CD4-positive, alpha-beta memory T cell (primary cell): ENCODE data around the gene DQX1. TPM values are rescaled to one million over a fixed set of nuclear protein-coding genes. Genes with fewer than 3 reads are reported as not detected.

ENCODE experiments used
- CTCF ChIA-PET: fragments of 350-600 bp; sonication (Branson Sonifier 250); formaldehyde crosslinking; loops from one replicate; lab custom pipeline; 2021; ENCODE audit warnings: inconsistent platforms; ENCODE audit not compliant: partially characterized antibody; lab: Charles Lee
- POLR2A ChIA-PET: fragments of 350-600 bp; sonication (Branson Sonifier 250); formaldehyde crosslinking; loops from one replicate; lab custom pipeline; 2021; ENCODE audit not compliant: partially characterized antibody; lab: Charles Lee
- DNase-seq, 5 donors: peaks; one replicate each; pipeline versions ENCODE4 v3.0.0 to v3.0.0-alpha.2; 2020 to 2022; ENCODE audit warnings: mixed read lengths in 1 of 5
- H3K27ac ChIP-seq: one replicate; pipeline ENCODE4 v1.7.0; 2013; ENCODE audit warnings: low read depth, low read length
- H3K27me3 ChIP-seq: 2 replicates; pipeline ENCODE4 v1.7.0; 2013; ENCODE audit warnings: mild to moderate bottlenecking, low read length, moderate library complexity; ENCODE audit not compliant: insufficient read depth
- H3K36me3 ChIP-seq: 2 replicates; pipeline ENCODE4 v1.7.0; 2013; ENCODE audit warnings: mild to moderate bottlenecking, low read length, moderate library complexity; ENCODE audit not compliant: insufficient read depth
- H3K4me1 ChIP-seq: 2 replicates; pipeline ENCODE4 v1.7.0; 2013; ENCODE audit warnings: mild to moderate bottlenecking, low read length, moderate library complexity; ENCODE audit not compliant: insufficient read depth
- H3K4me3 ChIP-seq, 2 donors: one replicate each; pipeline ENCODE4 v1.7.0; 2013; ENCODE audit warnings: low read length in 2 of 2, mild to moderate bottlenecking in 1 of 2
- H3K9me3 ChIP-seq, 2 donors: one replicate each; pipeline ENCODE4 v1.7.0; 2013; ENCODE audit warnings: low read length in 2 of 2, control low read depth in 1 of 2; ENCODE audit not compliant: control insufficient read depth in 1 of 2
- H3K27ac Mint-ChIP-seq, 7 donors: one replicate each; pipeline ENCODE4 v1.8.0; 2020 to 2021; ENCODE audit warnings: mixed read lengths in 7 of 7, mild to moderate bottlenecking in 6 of 7, inconsistent platforms in 3 of 7, moderate library complexity in 3 of 7
- H3K27me3 Mint-ChIP-seq, 2 donors: one replicate each; pipeline ENCODE4 v1.8.0; 2020 to 2021; ENCODE audit warnings: mixed read lengths in 2 of 2
- H3K36me3 Mint-ChIP-seq, 2 donors: one replicate each; pipeline ENCODE4 v1.8.0; 2020 to 2021; ENCODE audit warnings: mixed read lengths in 2 of 2, inconsistent platforms in 1 of 2, mild to moderate bottlenecking in 1 of 2
- H3K4me1 Mint-ChIP-seq, 4 donors: one replicate each; pipeline ENCODE4 v1.8.0; 2020 to 2021; ENCODE audit warnings: mixed read lengths in 4 of 4, mild to moderate bottlenecking in 1 of 4
- H3K4me3 Mint-ChIP-seq, 8 donors: one replicate each; pipeline ENCODE4 v1.8.0; 2020 to 2021; ENCODE audit warnings: mixed read lengths in 8 of 8, mild to moderate bottlenecking in 7 of 8, moderate library complexity in 6 of 8, inconsistent platforms in 3 of 8
- H3K9me3 Mint-ChIP-seq, 8 donors: one replicate each; pipeline ENCODE4 v1.8.0; 2020 to 2021; ENCODE audit warnings: mixed read lengths in 8 of 8, mild to moderate bottlenecking in 5 of 8, inconsistent platforms in 3 of 8, moderate library complexity in 1 of 8
- intact Hi-C: fragments of 100-400 bp; cut with micrococcal nuclease; formaldehyde crosslinking; loops from one replicate; pipeline ENCODE4 v1.15.1; 2023
- polyA plus RNA-seq, 2 donors: library from polyadenylated mRNA; unstranded; fragments of 300-500 nt; fragmentation: Illumina TruSeq; gene quantifications; one replicate each; pipeline ENCODE4 v1.2.3, GENCODE V29; 2021
- total RNA-seq, 2 experiments: library from RNA; stranded (reverse); gene quantifications; one replicate each; pipeline ENCODE4 v1.2.3, GENCODE V29; 2021

Gene DQX1
- total and polyA plus RNA-seq, 4 experiments from 2014 or later = 0.35 to 0.44 TPM; not detected in 2

DNA sequence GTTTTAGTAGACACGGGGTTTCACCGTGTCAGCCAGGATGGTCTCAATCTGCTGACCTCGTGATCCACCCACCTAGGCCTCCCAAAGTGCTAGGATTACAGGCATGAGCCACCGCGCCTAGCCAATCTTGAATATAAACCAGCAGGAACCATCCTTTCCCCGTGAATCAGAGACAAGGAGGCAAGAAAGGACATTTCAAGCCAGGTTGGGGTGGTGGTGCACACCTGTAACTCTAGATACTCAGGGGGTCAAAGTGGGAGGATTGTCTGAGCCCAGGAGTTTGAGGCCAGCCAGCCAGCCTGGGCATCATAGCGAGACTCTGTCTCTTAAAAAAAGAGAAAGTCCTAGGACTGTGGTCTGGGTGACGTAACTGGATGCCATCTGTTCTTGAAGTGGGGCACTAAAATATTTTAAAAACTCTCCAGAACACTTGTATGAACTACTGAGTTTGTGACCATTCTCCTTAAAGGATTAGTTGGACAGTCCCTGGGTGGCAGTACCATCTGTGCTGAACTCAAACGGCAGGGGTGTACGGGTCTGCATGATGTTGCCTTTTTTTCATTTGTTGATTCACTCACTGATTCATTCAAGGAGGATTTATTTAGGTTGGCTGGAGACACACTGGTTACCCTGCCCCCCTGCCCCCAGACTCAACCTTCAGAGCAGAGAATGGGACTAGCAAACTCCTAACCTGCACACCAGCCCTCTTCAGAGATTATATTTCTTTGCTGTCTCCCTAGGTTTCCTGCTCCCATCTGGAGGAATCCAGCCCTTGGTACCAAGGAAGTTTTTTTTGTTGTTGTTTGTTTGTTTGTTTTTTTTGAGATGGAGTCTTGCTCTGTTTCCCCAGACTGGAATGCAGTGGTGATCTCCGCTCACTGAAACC, 14.7 kb downstream of the DQX1 start:
- H3K36me3 Mint-ChIP-seq = peaks cover 11 to 16% of the 10 kb centered on the region in 2 donors
- no peak for DNase-seq
- Histone ChIP-seq H3K27me3 (peaks cover 16% of the 10 kb centered on the region), H3K4me1 (peaks cover 46% of the 10 kb centered on the region), H3K36me3 (no peaks in the 10 kb centered on the region), H3K4me3 (no peak overlapping the region), H3K27ac (no peak overlapping the region), H3K9me3 (no peaks in the 10 kb centered on the region)
- intact Hi-C loops = no loop called here
- ChIA-PET POLR2A (interaction anchor here (0.8 to 5.2 kb wide), 2 partner anchors 13 to 54 kb away, joined by 3 to 37 read pairs; partner anchors contain the start of genes INO80B and WBP1), CTCF (interaction anchor here (0.7 to 1.4 kb wide), 2 partner anchors 28 to 54 kb away, joined by 3 to 4 read pairs; partner anchors contain the start of genes CCDC142 and TTC31)
- H3K27me3 Mint-ChIP-seq = peaks cover 8 to 35% of the 10 kb centered on the region in 2 donors
- peak overlapping the region in 2 of 8 donors; percentile 15 to 48 for H3K4me3 Mint-ChIP-seq
- peaks cover 0 to 4% (median 0%) of the 10 kb centered on the region in 8 donors for H3K9me3 Mint-ChIP-seq
- peaks cover 17 to 53% (median 35%) of the 10 kb centered on the region in 4 donors for H3K4me1 Mint-ChIP-seq
- H3K27ac Mint-ChIP-seq = peak overlapping the region in 2 of 7 donors; percentile 57 to 70

DNA sequence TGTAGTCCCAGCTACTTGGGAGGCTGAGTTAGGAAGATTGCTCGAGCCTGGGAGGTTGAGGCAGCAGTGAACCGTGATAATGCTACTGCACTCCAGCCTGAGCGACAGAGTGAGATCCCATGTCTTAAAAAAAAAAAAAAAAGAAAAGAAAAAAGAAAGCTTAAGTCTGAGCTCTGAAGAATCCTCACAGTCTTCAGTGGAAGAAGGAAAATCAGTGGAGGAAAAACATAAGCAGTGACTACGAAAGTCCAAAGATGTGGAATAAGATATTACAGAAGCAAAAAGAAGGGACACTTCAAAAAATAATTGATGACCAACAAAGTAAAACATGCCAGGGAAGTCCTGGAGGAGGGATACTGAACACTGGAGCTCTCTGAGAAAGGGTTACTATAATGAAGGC, 15.8 kb downstream of the DQX1 start:
- no peak overlapping the region for H3K27ac Mint-ChIP-seq
- Histone ChIP-seq H3K27me3 (peaks cover 10% of the 10 kb centered on the region), H3K36me3 (peaks cover 7% of the 10 kb centered on the region), H3K4me1 (peaks cover 45% of the 10 kb centered on the region), H3K27ac (no peak overlapping the region), H3K9me3 (no peaks in the 10 kb centered on the region), H3K4me3 (no peak overlapping the region)
- CTCF ChIA-PET = interaction anchor here (1.0 to 1.7 kb wide), 3 partner anchors 14 to 27 kb away, joined by 3 to 4 read pairs (median 4); partner anchors contain the start of genes CCDC142 and TTC31
- DNase-seq = no peak
- intact Hi-C loops = no loop called here
- peaks cover 17 to 22% of the 10 kb centered on the region in 2 donors for H3K36me3 Mint-ChIP-seq
- peaks cover 0 to 4% (median 0%) of the 10 kb centered on the region in 8 donors for H3K9me3 Mint-ChIP-seq
- POLR2A ChIA-PET = interaction anchor here (0.8 to 5.2 kb wide), 3 partner anchors 12 to 53 kb away, joined by 3 to 57 read pairs (median 37); partner anchors contain the start of genes AUP1, HTRA2, INO80B and WBP1
- H3K4me1 Mint-ChIP-seq = peaks cover 17 to 52% (median 32%) of the 10 kb centered on the region in 4 donors
- no peak overlapping the region for H3K4me3 Mint-ChIP-seq
- peaks cover 7 to 32% of the 10 kb centered on the region in 2 donors for H3K27me3 Mint-ChIP-seq

DNA sequence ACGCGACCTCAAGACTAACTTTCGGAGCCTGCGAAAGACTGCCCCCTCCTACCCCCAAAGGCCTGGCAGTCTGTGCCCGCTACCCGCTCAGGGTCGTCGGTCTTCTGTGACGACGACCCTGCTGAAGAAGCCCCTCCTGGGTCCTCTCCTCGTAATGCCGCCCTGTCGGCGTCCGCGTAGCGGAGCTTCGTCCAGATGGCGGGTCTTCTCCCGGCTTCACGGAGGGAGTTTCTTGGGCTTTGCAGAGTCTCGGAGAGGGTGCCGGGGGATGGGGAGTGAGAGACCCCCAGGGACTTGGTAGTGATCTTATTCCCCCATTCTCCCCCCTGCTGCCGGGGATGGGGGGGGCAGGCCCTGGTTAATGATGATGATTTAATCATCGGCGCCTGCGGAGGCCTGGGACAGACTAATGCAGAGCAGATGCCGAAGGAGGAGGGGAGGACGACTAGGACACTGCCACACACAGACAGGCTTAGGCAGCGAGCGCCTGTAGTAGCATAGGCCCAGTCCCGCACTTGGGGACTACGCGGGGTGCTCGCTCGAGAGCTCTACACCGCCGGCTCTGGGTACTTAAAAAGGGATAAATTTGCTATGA, 18.0 kb downstream of the DQX1 start:
- Mint-ChIP-seq H3K36me3 (peaks cover 30 to 34% of the 10 kb centered on the region in 2 donors), H3K9me3 (peaks cover 0 to 4% (median 0%) of the 10 kb centered on the region in 8 donors), H3K27ac (peak overlapping the region; percentile 97 to 100 (median 100)), H3K27me3 (peaks cover 15 to 44% of the 10 kb centered on the region in 2 donors), H3K4me1 (peaks cover 18 to 60% (median 41%) of the 10 kb centered on the region in 4 donors), H3K4me3 (peak overlapping the region; percentile 98 to 100 (median 100))
- Histone ChIP-seq H3K36me3 (peaks cover 15% of the 10 kb centered on the region), H3K27ac (peak overlapping the region; percentile 98), H3K4me1 (peaks cover 33% of the 10 kb centered on the region), H3K4me3 (peak overlapping the region; percentile 83 to 97), H3K9me3 (no peaks in the 10 kb centered on the region), H3K27me3 (peaks cover 13% of the 10 kb centered on the region)
- CTCF ChIA-PET = interaction anchor here (0.5 to 2.1 kb wide), 6 partner anchors 22 to 87 kb away, joined by 3 to 9 read pairs (median 3); partner anchors contain the start of genes CCDC142, HTRA2, MRPL53 and TTC31
- DNase-seq = no peak
- intact Hi-C loops = loop anchor here (1.0 to 2.0 kb wide), 5 partner anchors 21 to 53 kb away; partner anchors contain the start of genes AUP1, HTRA2, INO80B and TTC31
- POLR2A ChIA-PET = interaction anchor here (1.5 to 7.0 kb wide), 8 partner anchors 8 to 87 kb away, joined by 6 to 60 read pairs (median 18); partner anchors contain the start of genes AUP1, C2orf81, CCDC142 and DQX1

DNA sequence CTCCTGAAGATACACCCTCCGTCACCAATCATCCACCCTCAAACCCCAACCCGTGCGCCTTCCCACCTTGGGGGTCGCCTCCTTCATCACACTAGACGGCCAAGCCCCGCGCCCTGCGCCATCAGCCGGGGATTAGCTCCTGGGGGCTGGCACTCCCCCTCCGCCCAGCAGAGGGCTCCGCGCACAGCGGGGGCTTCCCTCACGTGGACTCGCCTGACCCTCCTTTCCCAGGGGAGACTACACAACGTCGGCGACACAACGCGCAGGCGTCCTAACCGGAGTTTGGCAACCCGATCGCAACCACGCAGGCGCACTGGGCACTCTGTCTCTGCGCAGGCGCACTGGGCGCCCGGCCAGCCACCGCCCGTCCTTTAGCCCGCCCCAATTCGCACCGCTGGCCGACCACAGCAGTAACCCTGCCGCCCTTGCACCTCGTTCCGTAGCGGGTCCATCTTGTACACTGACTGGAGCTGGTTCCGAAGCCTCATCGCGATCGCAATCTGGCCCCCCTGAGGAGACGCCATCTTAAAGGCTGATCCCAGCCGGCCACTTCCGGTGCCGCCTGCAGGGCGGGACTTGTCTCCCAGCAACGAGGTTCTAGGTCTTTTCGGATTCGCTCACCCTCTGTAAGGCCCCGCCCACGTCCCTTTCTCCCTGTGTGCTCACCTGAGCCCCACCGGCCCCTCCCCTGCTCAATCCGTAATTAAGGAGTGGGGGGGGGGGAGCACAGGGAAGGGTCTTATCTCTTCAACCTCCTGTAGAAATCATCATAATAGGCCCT, 18.7 kb downstream of the DQX1 start, which contains the start of gene PCGF1:
Gene PCGF1, minus strand, starts transcription at position 551 of the 781 bp plus-strand sequence. Its CDS starts 27 bp downstream, at position 524.
- peak within 1 kb of the TSS; percentile 83 to 97 for H3K4me3 ChIP-seq
- H3K36me3 ChIP-seq = peaks cover 15% of the 10 kb centered on the region
- CTCF ChIA-PET = interaction anchor here (0.5 to 2.1 kb wide), 6 partner anchors 23 to 86 kb away, joined by 3 to 9 read pairs (median 3); partner anchors contain the start of genes CCDC142, HTRA2, MRPL53 and TTC31
- H3K27ac Mint-ChIP-seq = peak within 1 kb of the TSS; percentile 97 to 100 (median 100)
- peak within 1 kb of the TSS; percentile 98 to 100 (median 100) for H3K4me3 Mint-ChIP-seq
- peaks cover 18 to 64% (median 46%) of the 10 kb centered on the region in 4 donors for H3K4me1 Mint-ChIP-seq
- no peaks in the 10 kb centered on the region for H3K9me3 ChIP-seq
- POLR2A ChIA-PET = interaction anchor here (0.9 to 7.0 kb wide), 12 partner anchors 9 to 86 kb away, joined by 3 to 60 read pairs (median 8); partner anchors contain the start of genes AUP1, C2orf81, CCDC142 and DQX1
- H3K36me3 Mint-ChIP-seq = peaks cover 30 to 34% of the 10 kb centered on the region in 2 donors
- intact Hi-C loops = loop anchor here (1.0 to 2.0 kb wide), 5 partner anchors 22 to 53 kb away; partner anchors contain the start of genes AUP1, HTRA2, INO80B and TTC31
- H3K27ac ChIP-seq = peak within 1 kb of the TSS; percentile 98
- H3K9me3 Mint-ChIP-seq = peaks cover 0 to 4% (median 0%) of the 10 kb centered on the region in 8 donors
- peaks cover 16 to 45% of the 10 kb centered on the region in 2 donors for H3K27me3 Mint-ChIP-seq
- peaks cover 19% of the 10 kb centered on the region for H3K27me3 ChIP-seq
- peaks cover 40% of the 10 kb centered on the region for H3K4me1 ChIP-seq
- DNase-seq = peak; percentile 98 to 99 (median 98)

DNA sequence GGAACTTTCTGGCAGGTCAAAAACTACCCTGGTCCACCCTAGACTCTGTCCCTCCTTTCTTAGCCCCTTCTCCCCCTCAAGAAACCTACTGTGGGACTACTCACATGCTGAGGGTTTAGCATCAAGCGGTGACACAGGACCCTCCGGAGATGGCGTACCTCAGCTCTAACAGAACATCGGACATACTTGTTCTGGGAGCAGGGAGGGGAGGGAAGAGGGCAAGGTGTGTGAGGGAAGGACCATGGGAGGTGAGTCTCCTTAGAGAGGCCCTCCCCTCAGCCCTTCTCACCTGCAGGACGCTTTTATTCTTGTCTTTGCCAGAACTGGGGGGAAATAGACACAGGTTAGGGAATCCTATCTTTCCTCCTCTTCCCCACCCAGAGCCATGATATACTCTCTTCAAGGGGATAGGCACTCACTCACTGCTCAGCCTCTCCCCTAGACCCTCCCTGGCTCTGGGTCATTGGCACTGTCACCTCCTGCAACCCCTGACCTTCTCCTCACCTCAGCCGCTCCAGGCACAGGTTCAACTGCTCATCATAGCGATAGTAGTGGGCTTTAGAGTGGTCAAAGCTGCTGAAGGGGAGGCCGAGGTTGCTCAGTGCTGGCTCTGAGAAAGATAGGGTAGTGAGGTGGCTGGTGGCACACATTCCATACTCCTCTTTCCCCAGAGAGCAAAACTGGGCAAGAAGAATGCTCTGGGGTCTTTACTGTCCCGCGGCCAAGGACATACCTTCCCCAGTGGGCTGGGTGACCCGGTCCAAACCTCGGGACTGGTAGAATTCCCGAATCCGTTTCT, 20.4 kb downstream of the DQX1 start:
- Mint-ChIP-seq H3K9me3 (peaks cover 0 to 4% (median 0%) of the 10 kb centered on the region in 8 donors), H3K4me3 (peak overlapping the region in 5 of 8 donors; percentile 2 to 78 (median 23)), H3K27ac (peak overlapping the region in 1 of 7 donors; percentile 15), H3K4me1 (peaks cover 19 to 75% (median 50%) of the 10 kb centered on the region in 4 donors), H3K27me3 (peaks cover 17 to 56% of the 10 kb centered on the region in 2 donors), H3K36me3 (peaks cover 30 to 34% of the 10 kb centered on the region in 2 donors)
- ChIA-PET CTCF (no interaction called here), POLR2A (interaction anchor here (1.8 to 7.0 kb wide), 9 partner anchors 10 to 51 kb away, joined by 8 to 60 read pairs (median 19); partner anchors contain the start of genes AUP1, CCDC142, DQX1 and HTRA2)
- intact Hi-C loops = loop anchor here (2.0 kb wide), 1 partner anchor 51 kb away; the partner anchor contains the start of gene INO80B
- Histone ChIP-seq H3K27me3 (peaks cover 31% of the 10 kb centered on the region), H3K9me3 (no peaks in the 10 kb centered on the region), H3K36me3 (peaks cover 15% of the 10 kb centered on the region), H3K4me3 (no peak overlapping the region), H3K27ac (no peak overlapping the region), H3K4me1 (peaks cover 41% of the 10 kb centered on the region)
- DNase-seq = no peak
